Fibroblast of lung (primary cell): ENCODE measurements around the gene KNOP1. TPM values are rescaled to one million over a fixed set of nuclear protein-coding genes. Genes with fewer than 3 reads are reported as not detected.

ENCODE experiments used
- DNase-seq, 2 donors: peaks; one replicate each; pipeline versions ENCODE4 v3.0.0 to v3.0.0-alpha.2; 2010; ENCODE audit warnings: low read depth in 2 of 2
- H2AFZ ChIP-seq: 2 replicates; pipeline ENCODE4 v1.5.1; 2012; ENCODE audit warnings: low read length, control low read depth, inconsistent platforms
- H3K27ac ChIP-seq: 2 replicates; pipeline ENCODE4 v1.5.1; 2011; ENCODE audit warnings: low read length, control low read depth; ENCODE audit not compliant: insufficient read depth
- H3K27me3 ChIP-seq: 2 replicates; pipeline ENCODE4 v1.5.1; 2011; ENCODE audit warnings: mild to moderate bottlenecking, low read length; ENCODE audit not compliant: control insufficient read depth, insufficient read depth
- H3K36me3 ChIP-seq: 2 replicates; pipeline ENCODE4 v1.5.1; 2011; ENCODE audit warnings: low read length; ENCODE audit not compliant: control insufficient read depth, insufficient read depth
- H3K4me1 ChIP-seq: 2 replicates; pipeline ENCODE4 v1.5.1; 2011; ENCODE audit warnings: low read length; ENCODE audit not compliant: control insufficient read depth, insufficient read depth; ENCODE audit errors: extremely low read depth
- H3K4me2 ChIP-seq: 2 replicates; pipeline ENCODE4 v1.5.1; 2011; ENCODE audit warnings: low read length, control low read depth; ENCODE audit not compliant: insufficient read depth; ENCODE audit errors: extremely low read depth
- H3K4me3 ChIP-seq, 4 experiments: fragments of 200-600 bp in 1 of 4; sonication (generic) in 1 of 4; replicated peaks in 1 of 4; 2 replicates each; pipeline ENCODE4 v1.5.1; 2011 to 2016; ENCODE audit warnings: low read length in 4 of 4, low read depth in 3 of 4, mild to moderate bottlenecking in 3 of 4, control low read depth in 2 of 4, inconsistent platforms in 1 of 4, mixed read lengths in 1 of 4; ENCODE audit not compliant: insufficient read depth in 1 of 4; ENCODE audit errors: control extremely low read depth in 1 of 4
- H3K79me2 ChIP-seq: 2 replicates; pipeline ENCODE4 v1.5.1; 2012; ENCODE audit warnings: mild to moderate bottlenecking, low read length, inconsistent platforms; ENCODE audit not compliant: control insufficient read depth, insufficient read depth
- H3K9ac ChIP-seq: 2 replicates; pipeline ENCODE4 v1.5.1; 2011; ENCODE audit warnings: mild to moderate bottlenecking, low read length, control low read depth; ENCODE audit not compliant: insufficient read depth
- H3K9me3 ChIP-seq: 2 replicates; pipeline ENCODE4 v1.5.1; 2012; ENCODE audit warnings: low read depth, low read length; ENCODE audit not compliant: control insufficient read depth, insufficient read depth
- H4K20me1 ChIP-seq: 2 replicates; pipeline ENCODE4 v1.5.1; 2011; ENCODE audit warnings: low read length; ENCODE audit not compliant: control insufficient read depth, insufficient read depth; ENCODE audit errors: extremely low read depth
- CTCF ChIP-seq, 2 donors: IDR thresholded peaks in 1 of 2; conservative IDR thresholded peaks in 1 of 2; 1 replicate in 1 of 2; 2 replicates in 1 of 2; pipeline ENCODE4 v1.5.1; 2011 to 2012; ENCODE audit warnings: low read length in 2 of 2, control low read depth in 1 of 2, inconsistent platforms in 1 of 2, low read depth in 1 of 2, mild to moderate bottlenecking in 1 of 2
- EZH2 ChIP-seq: IDR thresholded peaks from 2 replicates; pipeline ENCODE4 v1.5.1; 2012; ENCODE audit warnings: low read length, control low read depth, mild to moderate bottlenecking; ENCODE audit errors: missing control alignments
- polyA plus RNA-seq, 2 donors: library from polyadenylated mRNA; depleted of rRNA in 1 of 2; stranded (reverse) in 1 of 2; unstranded in 1 of 2; fragments of >200 nt; gene quantifications; 2 replicates each; pipeline ENCODE4 v1.2.1, GENCODE V29; 2011 to 2012; ENCODE audit warnings: missing spikeins in 1 of 2
- total RNA-seq: library from RNA; depleted of rRNA; stranded (reverse); fragments of >200 nt; gene quantifications from 2 replicates; pipeline ENCODE4 v1.2.1, GENCODE V29; 2014

KNOP1 gene
- total and polyA plus RNA-seq, 2 donors (not counting 1 experiment from before 2014, with no cell fraction given) = 7.8 to 12.1 TPM

DNA sequence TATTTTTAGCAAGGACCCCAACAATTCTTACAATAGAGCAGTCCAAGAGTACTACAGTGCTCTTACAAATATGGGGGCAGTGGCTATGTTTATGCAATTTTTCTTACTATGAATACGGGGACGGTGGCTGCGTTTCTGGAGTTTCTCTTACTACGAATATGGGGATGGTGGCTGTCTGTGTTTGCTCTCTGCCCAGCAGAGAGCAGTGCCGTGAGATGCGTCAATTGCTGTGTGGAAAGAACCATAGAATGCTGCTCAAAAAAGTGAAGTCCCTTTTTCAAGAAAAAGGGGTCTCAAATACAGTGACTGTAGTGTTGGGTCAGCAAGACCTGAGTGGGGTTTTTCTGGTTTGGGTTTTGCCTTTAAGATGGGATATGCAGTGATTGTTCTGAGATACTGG lies 53.9 kb downstream of the KNOP1 start:
- DNase-seq = no peak
- Histone ChIP-seq H4K20me1 (no peaks in the 10 kb centered on the region), H3K36me3 (no peaks in the 10 kb centered on the region), H3K79me2 (no peaks in the 10 kb centered on the region), H3K4me1 (no peaks in the 10 kb centered on the region), H2AFZ (no peak overlapping the region), H3K9ac (no peak overlapping the region), H3K9me3 (no peaks in the 10 kb centered on the region), H3K27ac (no peak overlapping the region), H3K27me3 (no peaks in the 10 kb centered on the region), H3K4me2 (no peak overlapping the region), H3K4me3 (no peak overlapping the region)
- TF ChIP-seq CTCF (conservative IDR thresholded peaks at IDR 0.05 in 1 of 2, IDR thresholded peaks at IDR 0.05 in 1 of 2; ENCODE audit: low read depth in 1 of 2, low read length in 2 of 2) = no peak

DNA sequence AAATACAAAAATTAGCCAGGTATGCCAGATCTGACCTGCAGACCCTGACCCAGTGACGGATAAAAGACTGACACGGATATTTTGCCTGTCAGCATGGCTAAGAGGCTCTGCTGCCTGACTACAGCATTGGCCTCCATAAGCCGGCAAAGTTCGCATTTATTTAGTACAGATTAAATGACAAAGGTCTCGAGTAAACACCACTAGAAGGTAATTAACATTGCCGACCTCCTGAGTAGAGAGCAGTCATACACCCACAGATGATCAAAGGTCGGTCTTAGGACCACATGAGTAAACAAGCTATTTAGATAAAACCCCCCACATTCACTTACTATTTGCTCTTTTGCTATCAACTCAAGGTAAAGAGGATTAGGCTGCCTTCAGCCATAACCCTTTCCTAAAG lies 55.7 kb downstream of the KNOP1 start:
- Histone ChIP-seq H3K27me3 (no peaks in the 10 kb centered on the region), H3K27ac (no peak overlapping the region), H3K79me2 (no peaks in the 10 kb centered on the region), H3K9me3 (no peaks in the 10 kb centered on the region), H4K20me1 (no peaks in the 10 kb centered on the region), H3K4me2 (no peak overlapping the region), H3K4me3 (no peak overlapping the region), H3K4me1 (no peaks in the 10 kb centered on the region), H3K9ac (no peak overlapping the region), H2AFZ (no peak overlapping the region), H3K36me3 (peaks cover 1% of the 10 kb centered on the region)
- TF ChIP-seq EZH2 (no peak), CTCF (conservative IDR thresholded peaks at IDR 0.05 in 1 of 2, IDR thresholded peaks at IDR 0.05 in 1 of 2; ENCODE audit: low read depth in 1 of 2, low read length in 2 of 2) (no peak)
- no peak for DNase-seq

- no peak overlapping the region for H3K27ac ChIP-seq
- no peaks in the 10 kb centered on the region for H3K79me2 ChIP-seq
- no peak for DNase-seq
- H3K9ac ChIP-seq = no peak overlapping the region
- H3K4me1 ChIP-seq = no peaks in the 10 kb centered on the region
- H3K4me3 ChIP-seq = no peak overlapping the region
- TF ChIP-seq EZH2 (no peak), CTCF (conservative IDR thresholded peaks at IDR 0.05 in 1 of 2, IDR thresholded peaks at IDR 0.05 in 1 of 2; ENCODE audit: low read depth in 1 of 2, low read length in 2 of 2) (no peak)
- peaks cover 1% of the 10 kb centered on the region for H3K36me3 ChIP-seq
- no peak overlapping the region for H2AFZ ChIP-seq
- no peaks in the 10 kb centered on the region for H4K20me1 ChIP-seq
- no peaks in the 10 kb centered on the region for H3K27me3 ChIP-seq
- no peaks in the 10 kb centered on the region for H3K9me3 ChIP-seq
- H3K4me2 ChIP-seq = no peak overlapping the region
Observed at GRCh38 chr16:19660432-19660831, 57.6 kb downstream of the KNOP1 start.
